Measurements from ENCODE around the gene ELK1. TPM values are rescaled to one million over a fixed set of nuclear protein-coding genes. Genes with fewer than 3 reads are reported as not detected.

ELK1 gene
- total RNA-seq, 1 donor from 2014 or later = 30.7 TPM

- no peak overlapping the region for H3K27ac Mint-ChIP-seq
- no peak overlapping the region for H3K4me3 Mint-ChIP-seq
- no peaks in the 10 kb centered on the region for H3K27me3 Mint-ChIP-seq
- no peak for TF ChIP-seq CTCF (conservative IDR thresholded peaks at IDR 0.05)
- no peak for DNase-seq (ENCODE audit: extremely low spot score, unreplicated experiment)
- H3K36me3 Mint-ChIP-seq = peaks cover 5% of the 10 kb centered on the region
- no peaks in the 10 kb centered on the region for H3K9me3 Mint-ChIP-seq
- H3K4me1 Mint-ChIP-seq (ENCODE audit: unreplicated experiment) = peaks cover 5% of the 10 kb centered on the region
Observed at GRCh38 chrX:47586043-47586787, 64.1 kb downstream of the ELK1 start.

Small RNA genes lying within 50 kb of the gene (microRNA-seq; reads per million reads assigned to microRNA genes)
- gene MIR4769 = not detected

Other genes starting within 250 kb of the ELK1 start
- 7.5 and 9.3 TPM in 2 replicates for gene ZNF41, start 167.3 kb downstream of the ELK1 start, total RNA-seq (ENCODE audit: low replicate concordance)
- gene ARAF, start 89.4 kb downstream of the ELK1 start, total RNA-seq (ENCODE audit: low replicate concordance) = 56.2 and 60.7 TPM in 2 replicates
- 31.8 and 95.4 TPM in 2 replicates for gene TIMP1, start 68.1 kb downstream of the ELK1 start, total RNA-seq (ENCODE audit: low replicate concordance)
- gene SYN1, start 30.7 kb downstream of the ELK1 start, total RNA-seq (ENCODE audit: low replicate concordance) = 3.7 and 4.2 TPM in 2 replicates
- 0.50 and 0.51 TPM in 2 replicates for gene CFP, start 20.6 kb downstream of the ELK1 start, total RNA-seq (ENCODE audit: low replicate concordance)
- 87.5 and 96.4 TPM in 2 replicates for gene UXT, start 8.6 kb upstream of the ELK1 start, total RNA-seq (ENCODE audit: low replicate concordance)
- gene ZNF81, start 186.3 kb upstream of the ELK1 start, total RNA-seq (ENCODE audit: low replicate concordance) = 5.7 and 15.4 TPM in 2 replicates